K562 (cell line): ENCODE measurements around the gene CA5B. TPM values are rescaled to one million over a fixed set of nuclear protein-coding genes. Genes with fewer than 3 reads are reported as not detected.

Experiments
- ATAC-seq: fragments of 200-7000 bp; cut with Tn5 transposase; 3 replicates; pipeline ENCODE4 v1.9.1; 2020; ENCODE audit warnings: moderate library complexity
- BruUV-seq: library from RNA; stranded (reverse); fragments of 400-500 nt; replicated peaks from 2 replicates; lab custom pipeline; 2021; lab: Mats Ljungman, UMichigan
- CTCF ChIA-PET: fragments of 300-600 bp; formaldehyde crosslinking; extraction: SDS; loops from one replicate; lab custom pipeline; 2021; ENCODE audit warnings: low intra/inter-chr PET ratio; lab: Yijun Ruan, JAX
- POLR2A ChIA-PET: fragments of 300-600, 350-650 bp; sonication (Branson Sonifier 250); formaldehyde crosslinking; extraction: SDS; loops from one replicate; lab custom pipeline; 2021; ENCODE audit warnings: antibody characterized with exemption, inconsistent platforms; lab: Yijun Ruan, JAX
- DNase-seq, 4 experiments: peaks; one replicate each; pipeline versions ENCODE4 v3.0.0 to v3.0.0-alpha.2; 2011 to 2018; ENCODE audit warnings: low spot score in 3 of 4, mixed read lengths in 3 of 4; ENCODE audit errors: extremely low read depth in 1 of 4
- FAIRE-seq: peaks from 2 replicates; lab custom pipeline; 2011; peaks lifted over from hg19 to GRCh38; lab: Jason Lieb, UNC
- H2AFZ ChIP-seq: 2 replicates; pipeline ENCODE4 v1.6.0; 2011; ENCODE audit warnings: low read depth, low read length, control low read depth, inconsistent platforms
- H3K27ac ChIP-seq: fragments of 200-600 bp; 3 replicates; pipeline ENCODE4 v1.8.0; 2011; ENCODE audit warnings: low read depth, mild to moderate bottlenecking, control low read depth, inconsistent platforms, low read length, moderate library complexity, mixed read lengths; ENCODE audit errors: extremely low read depth
- H3K27me3 ChIP-seq, 2 experiments: fragments of 300-600 bp in 1 of 2; 2 replicates in 1 of 2; 3 replicates in 1 of 2; pipeline versions ENCODE4 v1.6.0 to v1.8.0; 2011; ENCODE audit warnings: inconsistent platforms in 2 of 2, low read length in 2 of 2, mild to moderate bottlenecking in 1 of 2, mixed read lengths in 1 of 2, moderate library complexity in 1 of 2; ENCODE audit not compliant: control insufficient read depth in 2 of 2, insufficient read depth in 2 of 2
- H3K36me3 ChIP-seq: fragments of 300-600 bp; 3 replicates; pipeline ENCODE4 v1.8.0; 2011; ENCODE audit warnings: mild to moderate bottlenecking, low read length, inconsistent platforms; ENCODE audit not compliant: control insufficient read depth, insufficient read depth
- H3K4me1 ChIP-seq, 2 experiments: fragments of 200-600 bp in 1 of 2; replicated peaks in 1 of 2; 2 replicates in 1 of 2; 3 replicates in 1 of 2; pipeline versions ENCODE4 v1.5.1 to v1.8.0; 2011; ENCODE audit warnings: inconsistent platforms in 2 of 2, low read length in 2 of 2, mild to moderate bottlenecking in 1 of 2, mixed read lengths in 1 of 2, moderate library complexity in 1 of 2; ENCODE audit not compliant: control insufficient read depth in 2 of 2, insufficient read depth in 2 of 2
- H3K4me2 ChIP-seq: 2 replicates; pipeline ENCODE4 v1.6.1; 2011; ENCODE audit warnings: low read length, control low read depth, inconsistent platforms, mixed read lengths; ENCODE audit not compliant: insufficient read depth
- H3K4me3 ChIP-seq: fragments of 200-600 bp; sonication (generic), shearing (Covaris generic); 2 replicates; pipeline ENCODE4 v1.5.1; 2016; ENCODE audit warnings: control low read depth, inconsistent platforms
- H3K79me2 ChIP-seq: fragments of 200-600 bp; 3 replicates; pipeline ENCODE4 v1.8.0; 2011; ENCODE audit warnings: low read length, inconsistent platforms; ENCODE audit not compliant: control insufficient read depth, insufficient read depth
- H3K9ac ChIP-seq, 2 experiments: 2 replicates each; pipeline versions ENCODE4 v1.6.0 to v1.6.1; 2011; ENCODE audit warnings: low read depth in 2 of 2, low read length in 2 of 2, control low read depth in 1 of 2, inconsistent platforms in 1 of 2, mild to moderate bottlenecking in 1 of 2, mixed read lengths in 1 of 2; ENCODE audit not compliant: insufficient read depth in 1 of 2
- H3K9me1 ChIP-seq: one replicate; pipeline ENCODE4 v1.6.0; 2011; ENCODE audit warnings: inconsistent platforms, mild to moderate bottlenecking, low read length, moderate library complexity; ENCODE audit not compliant: control insufficient read depth, insufficient read depth
- H3K9me3 ChIP-seq: replicated peaks from 2 replicates; pipeline ENCODE4 v1.5.1; 2011; ENCODE audit warnings: low read depth, low read length, inconsistent platforms; ENCODE audit not compliant: control insufficient read depth, insufficient read depth
- H4K20me1 ChIP-seq: replicated peaks from 2 replicates; pipeline ENCODE4 v1.6.1; 2011; ENCODE audit warnings: low read length, inconsistent platforms, mixed read lengths; ENCODE audit not compliant: control insufficient read depth, insufficient read depth
- EP400 ChIP-seq: fragments of 450-650 bp; IDR thresholded peaks from 2 replicates; pipeline ENCODE4 v1.6.1; 2017; ENCODE audit warnings: antibody characterized with exemption, mild to moderate bottlenecking, moderate library complexity
- NFE2 ChIP-seq: IDR thresholded peaks from 2 replicates; pipeline ENCODE4 v1.6.1; 2014; ENCODE audit warnings: antibody characterized with exemption, low read depth
- RFX1 ChIP-seq: fragments of 450-650 bp; IDR thresholded peaks from 2 replicates; pipeline ENCODE4 v1.6.1; 2016; ENCODE audit warnings: mild to moderate bottlenecking, moderate library complexity
- STAT5A ChIP-seq: IDR thresholded peaks from 2 replicates; pipeline ENCODE4 v1.6.1; 2012; ENCODE audit warnings: low read length, inconsistent platforms, borderline replicate concordance
- ZC3H8 ChIP-seq: fragments of 450-650 bp; IDR thresholded peaks from 2 replicates; pipeline ENCODE4 v1.6.1; 2017
- WGBS: fragments of 100-300 bp; shearing (Covaris generic); methylation state at CpG from one replicate; pipeline ENCODE4 v1.1.6; 2016; ENCODE audit warnings: low coverage, mixed read lengths; ENCODE audit not compliant: insufficient coverage; ENCODE audit errors: missing lambda C conversion rate; 5-methylcytosine and 5-hydroxymethylcytosine counted together
- in situ Hi-C: fragments of 300-500 bp; cut with MboI; formaldehyde crosslinking; loops from 4 replicates; pipeline ENCODE4 v1.15.0; 2018; ENCODE audit warnings: inconsistent platforms, mixed read lengths
- intact Hi-C: fragments of 100-400 bp; cut with micrococcal nuclease; formaldehyde crosslinking; loops from 2 replicates; pipeline ENCODE4 v1.14.2; 2022
- polyA plus RNA-seq, 8 experiments: library from polyadenylated mRNA; depleted of rRNA in 4 of 8; stranded (reverse) in 5 of 8; unstranded in 3 of 8; fragments of >200 nt; fragmentation: Nextera tagmentation in 2 of 8; fragmentation: Illumina TruSeq in 1 of 8; extraction: Ambion mirVana in 2 of 8; extraction: Trizol in 1 of 8; gene quantifications; 2 replicates each; pipeline versions ENCODE4 v1.2.1 to v1.2.3, GENCODE V29; 2011 to 2014; ENCODE audit warnings: inconsistent platforms in 1 of 8, missing spikeins in 1 of 8
- total RNA-seq, 7 experiments: library from RNA; depleted of rRNA in 6 of 7; stranded (reverse); fragments of >200 nt in 6 of 7; fragmentation: Illumina TruSeq in 2 of 7; extraction: Trizol in 2 of 7; gene quantifications; 2 replicates each; pipeline versions ENCODE4 v1.2.1 to v1.2.3, GENCODE V29; 2011 to 2021; ENCODE audit warnings: low replicate concordance in 1 of 7
- TF ChIP-seq, protein P1 (sequence below), 2 experiments: fragments of 450-650 bp; conservative IDR thresholded peaks; 2 replicates each; pipeline ENCODE4 v1.6.1; 2017; ENCODE audit warnings: mild to moderate bottlenecking in 2 of 2, moderate library complexity in 2 of 2

CA5B gene
- total and polyA plus RNA-seq, 9 of the 15 experiments (the other 6 are each of a cell fraction or from before 2014, with no cell fraction given), result 0.55 to 3.7 (median 2.6) TPM

DNA sequence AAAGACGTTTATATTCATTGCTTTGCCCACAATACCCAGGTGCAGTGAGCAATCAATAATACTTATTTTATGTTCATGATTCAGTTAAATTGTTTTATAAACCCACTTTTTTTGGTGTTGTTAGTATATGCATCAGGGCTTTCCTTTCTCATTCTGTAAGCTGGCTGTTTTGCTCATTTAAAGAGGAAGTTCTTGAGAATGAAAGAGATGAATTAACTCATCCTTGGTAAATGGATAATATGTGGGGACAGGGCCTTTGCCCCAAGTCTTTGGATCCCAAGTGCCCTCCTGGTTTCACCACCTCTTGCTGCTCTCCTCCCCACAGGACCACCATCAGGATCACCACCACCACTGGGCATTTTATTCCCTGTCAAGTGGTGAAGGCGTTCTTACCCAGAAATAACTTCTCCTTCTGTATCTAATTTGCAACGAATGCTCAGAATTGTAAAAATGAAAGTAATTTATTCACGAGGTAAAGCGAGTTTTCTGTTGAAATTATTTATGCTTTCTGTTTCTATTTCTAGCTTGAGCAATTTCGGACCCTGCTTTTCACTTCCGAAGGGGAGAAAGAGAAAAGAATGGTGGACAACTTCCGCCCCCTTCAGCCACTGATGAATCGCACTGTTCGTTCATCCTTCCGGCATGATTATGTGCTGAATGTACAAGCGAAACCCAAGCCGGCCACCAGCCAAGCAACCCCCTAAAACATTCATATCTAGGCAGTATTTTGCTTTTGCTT lies 44.1 kb downstream of the CA5B start (continued):
- TF ChIP-seq, protein P1, sequence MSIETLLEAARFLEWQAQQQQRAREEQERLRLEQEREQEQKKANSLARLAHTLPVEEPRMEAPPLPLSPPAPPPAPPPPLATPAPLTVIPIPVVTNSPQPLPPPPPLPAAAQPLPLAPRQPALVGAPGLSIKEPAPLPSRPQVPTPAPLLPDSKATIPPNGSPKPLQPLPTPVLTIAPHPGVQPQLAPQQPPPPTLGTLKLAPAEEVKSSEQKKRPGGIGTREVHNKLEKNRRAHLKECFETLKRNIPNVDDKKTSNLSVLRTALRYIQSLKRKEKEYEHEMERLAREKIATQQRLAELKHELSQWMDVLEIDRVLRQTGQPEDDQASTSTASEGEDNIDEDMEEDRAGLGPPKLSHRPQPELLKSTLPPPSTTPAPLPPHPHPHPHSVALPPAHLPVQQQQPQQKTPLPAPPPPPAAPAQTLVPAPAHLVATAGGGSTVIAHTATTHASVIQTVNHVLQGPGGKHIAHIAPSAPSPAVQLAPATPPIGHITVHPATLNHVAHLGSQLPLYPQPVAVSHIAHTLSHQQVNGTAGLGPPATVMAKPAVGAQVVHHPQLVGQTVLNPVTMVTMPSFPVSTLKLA (conservative IDR thresholded peaks at IDR 0.05), result no peak
- TF ChIP-seq EP400 (no peak), STAT5A (no peak), NFE2 (no peak)

DNA sequence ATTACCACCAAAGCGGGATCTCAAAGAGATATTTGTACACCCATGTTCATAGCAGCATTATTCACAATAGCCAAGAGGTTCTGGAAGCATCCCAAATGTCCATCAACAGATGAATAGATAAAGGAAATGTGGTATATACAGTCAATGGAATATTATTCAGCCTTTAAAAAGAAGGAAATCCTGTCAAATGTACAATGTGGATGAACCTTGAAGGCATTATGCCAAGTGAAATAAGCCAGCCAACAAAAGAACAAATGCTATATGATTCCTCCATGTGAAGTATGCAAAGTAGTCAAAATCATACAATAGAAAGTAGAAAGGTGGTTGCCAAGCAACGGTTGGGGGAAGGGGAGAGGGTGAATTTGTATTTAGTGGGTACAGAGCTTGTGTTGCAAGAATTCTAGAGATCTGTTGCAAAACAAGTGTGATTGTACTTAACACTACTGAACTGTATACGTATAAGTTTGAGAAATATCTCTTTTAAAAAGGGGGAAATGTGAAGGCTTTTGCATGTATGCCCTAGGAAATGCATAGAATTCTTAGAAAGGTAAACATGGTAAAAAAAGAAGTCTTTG lies 47.2 kb downstream of the CA5B start:
- ATAC-seq (no peak), FAIRE-seq (no peak), DNase-seq (no peak)
- in situ Hi-C loops, result no loop called here
- Histone ChIP-seq H2AFZ (no peak overlapping the region), H3K9ac (no peak overlapping the region), H3K9me1 (no peaks in the 10 kb centered on the region), H3K4me3 (no peak overlapping the region), H3K36me3 (peaks cover 3% of the 10 kb centered on the region; the same call in 1 of the 3 replicates), H3K27ac (no peak overlapping the region), H3K4me2 (no peak overlapping the region), H3K4me1 (peaks cover 3 to 5% of the 10 kb centered on the region in 2 experiments; a peak in 3 of 5 replicates), H4K20me1 (no peaks in the 10 kb centered on the region), H3K79me2 (no peaks in the 10 kb centered on the region), H3K9me3 (no peaks in the 10 kb centered on the region), H3K27me3 (no peaks in the 10 kb centered on the region)
- no TSS peak for BruUV-seq
- ChIA-PET CTCF (no interaction called here), POLR2A (interaction anchor here (0.6 kb wide), 1 partner anchor 46 kb away, joined by 3 read pairs; no protein-coding TSS in a partner anchor)
- no peak for TF ChIP-seq ZC3H8
- TF ChIP-seq RFX1, result peak; percentile 55
- intact Hi-C loops, result no loop called here
- WGBS, result 80% methylated on average over 3 of the region's 3 CpGs
